ENCODE measurements around the gene BRI3BP. TPM values are rescaled to one million over a fixed set of nuclear protein-coding genes. Genes with fewer than 3 reads are reported as not detected.

Gene BRI3BP
- total RNA-seq, 1 donor from 2014 or later, result 14.5 TPM

GRCh38 chr12:125076103-125076502 lies 82.7 kb downstream of the BRI3BP start:
- Mint-ChIP-seq H3K36me3 (ENCODE audit: low read depth) (peaks cover 26% of the 10 kb centered on the region), H3K9me3 (no peaks in the 10 kb centered on the region)
- TF ChIP-seq CTCF (IDR thresholded peaks at IDR 0.05), result no peak

GRCh38 chr12:125079084-125079483 lies 85.6 kb downstream of the BRI3BP start:
- Mint-ChIP-seq H3K4me3 (no peak overlapping the region), H3K9me3 (no peaks in the 10 kb centered on the region), H3K36me3 (ENCODE audit: low read depth) (peaks cover 37% of the 10 kb centered on the region), H3K4me1 (no peaks in the 10 kb centered on the region), H3K27me3 (no peaks in the 10 kb centered on the region), H3K27ac (no peak overlapping the region)
- POLR2A ChIA-PET, result no interaction called here
- intact Hi-C loops (cut with micrococcal nuclease), result no loop called here
- DNase-seq, result no peak
- CTCF ChIA-PET, result no interaction called here
- no peak for TF ChIP-seq CTCF (IDR thresholded peaks at IDR 0.05)
- ATAC-seq (ENCODE audit: low read depth), result no peak

More at GRCh38 chr12:125076103-125076502, 82.7 kb downstream of the BRI3BP start:
- ChIA-PET POLR2A (no interaction called here), CTCF (no interaction called here)
- Mint-ChIP-seq H3K4me3 (no peak overlapping the region), H3K27ac (no peak overlapping the region), H3K4me1 (no peaks in the 10 kb centered on the region), H3K27me3 (no peaks in the 10 kb centered on the region)
- DNase-seq (no peak), ATAC-seq (ENCODE audit: low read depth) (no peak)
- intact Hi-C loops (cut with micrococcal nuclease), result no loop called here

- no peak overlapping the region for H3K27ac Mint-ChIP-seq
- no peak overlapping the region for H3K4me3 Mint-ChIP-seq
- POLR2A ChIA-PET, result no interaction called here
- peaks cover 37% of the 10 kb centered on the region for H3K36me3 Mint-ChIP-seq (ENCODE audit: low read depth)
- intact Hi-C loops (cut with micrococcal nuclease), result no loop called here
- CTCF ChIA-PET, result no interaction called here
- no peaks in the 10 kb centered on the region for H3K9me3 Mint-ChIP-seq
- H3K27me3 Mint-ChIP-seq, result no peaks in the 10 kb centered on the region
- no peak for TF ChIP-seq CTCF (IDR thresholded peaks at IDR 0.05)
- DNase-seq (no peak), ATAC-seq (ENCODE audit: low read depth) (no peak)
- no peaks in the 10 kb centered on the region for H3K4me1 Mint-ChIP-seq
Observed at GRCh38 chr12:125079648-125080645, 86.5 kb downstream of the BRI3BP start.

Other genes with a start within 250 kb of the BRI3BP start
- gene SCARB1, start 129.8 kb upstream of the BRI3BP start, total RNA-seq, result 39.3 and 40.8 TPM in 2 replicates
- 847 and 865 TPM in 2 replicates for gene UBC, start 79.0 kb upstream of the BRI3BP start, total RNA-seq
- gene DHX37, start 4.5 kb upstream of the BRI3BP start, total RNA-seq, result 54.1 and 57.1 TPM in 2 replicates
- 14.9 and 18.7 TPM in 2 replicates for gene AACS, start 71.8 kb downstream of the BRI3BP start, total RNA-seq
- not detected in 2 replicates for gene TMEM132B, start 192.7 kb downstream of the BRI3BP start, total RNA-seq

Data from activated B cell treated with CpG ODN at 0.5 μM for 24 hours (primary cell).